GM13976 (cell line): Measurements from ENCODE around the gene PHYKPL.

Experiments
- DNase-seq: peaks from one replicate; pipeline ENCODE4 v3.0.0; 2012; ENCODE audit warnings: low spot score
- CTCF ChIP-seq: IDR thresholded peaks from 2 replicates; pipeline ENCODE4 v1.5.1; 2012; ENCODE audit warnings: borderline replicate concordance, mild to moderate bottlenecking; ENCODE audit not compliant: insufficient read depth; ENCODE audit errors: extremely low read depth, missing control alignments, control extremely low read depth
- in situ Hi-C: fragments of 300-500 bp; cut with MboI; formaldehyde crosslinking; loops from one replicate; pipeline ENCODE4 v1.12.0; 2022; ENCODE audit warnings: low sequenced_read_pairs, mixed read lengths, inconsistent platforms; ENCODE audit not compliant: unreplicated experiment

The PHYKPL gene

DNA sequence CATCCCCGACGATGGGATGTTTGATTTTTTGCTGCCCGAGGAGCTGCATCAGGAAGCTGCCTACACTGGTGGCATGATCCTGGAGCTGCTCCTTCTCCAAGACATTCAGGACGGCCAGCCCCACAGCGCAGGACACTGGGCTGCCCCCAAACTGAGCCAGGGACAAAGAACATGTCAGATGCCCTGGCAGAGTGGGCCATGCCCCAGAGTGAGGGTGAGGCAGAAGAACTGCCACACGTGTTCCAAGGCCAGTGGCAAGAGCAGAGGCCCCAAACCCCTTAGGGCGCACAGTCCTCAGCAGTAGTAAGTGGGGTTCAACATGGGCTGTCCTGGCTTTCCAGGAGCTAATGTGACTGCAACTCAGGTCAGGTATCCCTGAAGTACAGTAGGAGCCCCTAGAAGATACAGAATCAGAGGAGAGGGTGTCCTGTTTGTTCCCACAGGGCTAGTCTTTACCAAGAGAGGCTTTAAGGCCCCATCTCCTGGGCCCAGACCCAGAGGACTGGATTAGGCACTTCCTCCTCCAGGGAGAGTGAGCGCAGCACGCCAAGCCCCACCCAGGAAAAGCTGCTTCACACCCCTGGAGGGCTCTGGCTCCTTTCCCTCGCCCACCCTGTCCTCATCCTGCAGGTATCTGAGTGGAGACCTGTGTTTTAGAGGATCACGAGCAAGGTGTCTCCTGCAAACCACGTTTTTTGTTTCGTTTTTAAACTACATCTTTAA, 17.2 kb downstream of the PHYKPL start:
- no peak for DNase-seq
- no peak for TF ChIP-seq CTCF

GRCh38 chr5:178214160-178214803, 18.3 kb downstream of the PHYKPL start:
- in situ Hi-C loops = no loop called here
- no peak for DNase-seq
- no peak for TF ChIP-seq CTCF

More for the DNA sequence above, 17.2 kb downstream of the PHYKPL start:
- in situ Hi-C loops = no loop called here

- no peak for TF ChIP-seq CTCF
- in situ Hi-C loops = no loop called here
Measured at GRCh38 chr5:178213748-178214151, 18.9 kb downstream of the PHYKPL start.

DNA sequence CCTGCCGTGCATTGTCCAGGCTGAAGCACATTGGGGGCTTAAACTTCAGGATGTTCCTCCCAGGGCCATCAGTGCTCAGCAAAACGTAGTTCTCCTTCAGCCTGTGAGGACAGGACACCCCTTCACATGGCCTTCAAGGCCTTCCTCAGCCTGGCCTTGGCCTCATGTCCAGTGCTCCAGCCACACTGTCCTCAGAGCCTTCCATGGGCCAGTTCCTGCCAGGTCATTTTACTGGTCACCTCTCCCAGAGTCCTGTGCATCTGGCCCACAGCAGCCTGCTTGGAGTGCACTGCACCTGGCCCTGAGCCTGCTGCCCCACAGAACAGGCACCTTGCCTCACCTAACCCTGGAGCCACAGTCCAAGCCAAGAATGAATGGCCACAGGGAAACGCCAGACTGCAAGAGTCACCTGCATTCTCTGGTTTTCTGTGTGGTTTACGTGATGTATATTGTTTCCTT, 19.6 kb downstream of the PHYKPL start:
- no peak for TF ChIP-seq CTCF
- in situ Hi-C loops = no loop called here

More at GRCh38 chr5:178213748-178214151, 18.9 kb downstream of the PHYKPL start:
- DNase-seq = no peak

DNA sequence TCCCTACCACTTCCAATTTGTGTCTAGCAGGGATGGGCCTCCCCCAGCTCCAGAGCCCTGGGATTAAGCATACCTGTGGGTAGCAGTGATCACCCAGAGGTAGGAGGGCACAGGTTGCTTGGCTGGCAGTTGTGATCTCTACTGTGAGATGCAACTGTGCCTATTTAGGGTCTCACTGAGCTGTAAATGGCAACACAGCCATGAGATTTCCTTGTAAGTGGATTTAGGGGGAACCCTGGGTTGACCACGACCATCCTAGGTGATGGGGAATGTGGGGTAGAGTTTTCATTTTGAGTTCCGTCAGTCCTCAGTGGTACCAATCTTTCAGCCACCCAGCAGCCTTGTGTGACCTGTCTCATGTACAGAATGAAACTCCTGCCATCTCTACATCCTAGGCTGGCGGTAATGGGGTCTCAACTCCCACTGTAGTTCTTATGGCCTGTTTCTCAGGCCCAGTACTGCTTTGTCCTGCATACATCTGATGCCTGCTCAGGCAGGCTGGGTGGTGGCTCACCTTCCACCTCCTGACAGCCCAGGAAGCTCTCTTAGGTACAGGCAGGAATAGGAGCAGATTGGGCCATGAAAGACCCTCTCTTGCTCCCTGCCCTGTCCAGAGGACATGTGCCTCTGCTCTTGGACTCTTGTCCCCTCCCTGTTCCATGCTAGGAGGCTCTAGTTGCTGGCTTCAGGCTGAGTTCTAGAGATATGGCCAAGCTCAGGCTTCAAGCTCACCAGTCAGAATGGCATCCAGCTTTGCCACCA, 20.2 kb downstream of the PHYKPL start:
- in situ Hi-C loops = no loop called here
- DNase-seq = no peak
- no peak for TF ChIP-seq CTCF

More for the DNA sequence above, 19.6 kb downstream of the PHYKPL start:
- DNase-seq = no peak
